NT2/D1 (cell line): ENCODE measurements around the gene ZFHX2.
"Not testable (repeated sequence)": the region's sequence is repeated elsewhere in the genome, so short reads cannot be mapped to it uniquely, and the experiment has no call there.

Experiments
- SUZ12 ChIP-seq: IDR thresholded peaks from 2 replicates; pipeline ENCODE4 v1.6.1; 2011; ENCODE audit not compliant: insufficient read length, insufficient read depth; ENCODE audit errors: extremely low read depth
- YY1 ChIP-seq: IDR thresholded peaks from 2 replicates; pipeline ENCODE4 v1.6.1; 2011; ENCODE audit not compliant: insufficient read length, insufficient read depth
- ZNF274 ChIP-seq: IDR thresholded peaks from 2 replicates; pipeline ENCODE4 v1.6.1; 2011; ENCODE audit warnings: mild to moderate bottlenecking, low read depth, low read length

DNA sequence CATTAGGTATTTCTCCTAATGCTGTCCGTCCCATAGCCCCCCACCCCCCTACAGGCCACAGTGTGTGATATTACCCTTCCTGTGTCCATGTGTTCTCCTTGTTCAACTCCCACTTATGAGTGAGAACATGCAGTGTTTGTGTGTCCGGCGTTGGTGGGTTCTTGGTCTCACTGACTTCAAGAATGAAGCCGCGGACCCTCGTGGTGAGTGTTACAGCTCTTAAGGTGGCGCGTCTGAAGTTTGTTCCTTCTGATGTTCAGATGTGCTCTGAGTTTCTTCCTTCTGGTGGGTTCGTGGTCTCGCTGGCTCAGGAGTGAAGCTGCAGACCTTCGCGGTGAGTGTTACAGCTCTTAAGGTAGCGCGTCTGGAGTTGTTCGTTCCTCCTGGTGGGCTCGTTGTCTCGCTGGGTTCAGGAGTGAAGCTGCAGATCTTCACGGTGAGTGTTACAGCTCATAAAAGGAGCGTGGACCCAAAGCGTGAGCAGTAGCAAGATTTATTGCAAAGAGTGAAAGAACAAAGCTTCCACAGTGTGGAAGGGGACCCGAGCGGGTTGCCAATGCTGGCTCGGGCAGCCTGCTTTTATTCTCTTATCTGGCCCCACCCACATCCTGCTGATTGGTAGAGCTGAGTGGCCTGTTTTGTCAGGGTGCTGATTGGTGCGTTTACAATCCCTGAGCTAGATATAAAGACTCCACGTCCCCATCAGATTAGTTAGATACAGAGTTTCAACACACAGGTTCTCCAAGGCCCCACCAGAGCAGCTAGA, 32.4 kb upstream of the ZFHX2 start:
- not testable (repeated sequence) for TF ChIP-seq SUZ12, ZNF274, YY1
